NCI-H345 treated with DMSO at 0.1 percent for 48 hours (cell line): ENCODE data around the gene ACTN1.

Experiments used
- DNase-seq: peaks from one replicate; lab custom pipeline; 2025; ENCODE audit not compliant: unreplicated experiment; lab: John Stamatoyannopoulos, UW

ACTN1 gene

DNA sequence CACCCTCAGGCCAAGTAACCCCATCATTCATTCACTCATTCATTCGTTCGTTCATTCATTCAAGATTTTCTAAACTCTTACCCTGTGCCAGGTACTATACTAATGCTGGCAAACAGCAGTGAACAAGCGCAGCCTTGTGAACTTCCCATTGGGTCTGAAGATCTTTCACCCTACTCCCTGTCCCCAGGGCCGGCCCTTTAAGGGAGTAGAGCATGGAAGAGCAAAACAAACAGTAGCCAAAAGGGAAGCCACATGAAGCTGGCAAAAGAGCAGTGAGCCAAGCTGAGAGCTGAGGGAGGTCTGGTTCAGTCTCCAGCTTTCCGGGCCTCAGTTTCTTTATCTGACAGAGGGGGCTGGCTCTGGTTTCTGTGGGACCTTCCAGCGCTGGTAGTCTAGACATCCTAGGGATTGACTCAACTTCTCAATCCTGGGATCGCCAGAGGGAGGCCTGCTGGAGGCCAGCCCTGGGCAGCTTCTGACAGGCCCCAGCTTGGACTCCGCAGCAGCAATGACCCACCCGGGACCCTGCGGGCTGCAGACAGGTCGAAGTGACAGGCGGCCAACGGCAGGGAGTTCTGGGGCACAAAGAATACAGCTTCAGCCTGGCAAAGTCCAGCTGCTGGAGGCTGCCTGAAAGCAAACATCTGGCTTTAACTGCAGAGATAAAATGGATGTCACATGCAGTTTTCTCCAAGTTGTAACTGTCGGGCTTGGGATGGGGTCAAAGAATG, 27.1 kb downstream of the ACTN1 start:
- no peak for DNase-seq

DNA sequence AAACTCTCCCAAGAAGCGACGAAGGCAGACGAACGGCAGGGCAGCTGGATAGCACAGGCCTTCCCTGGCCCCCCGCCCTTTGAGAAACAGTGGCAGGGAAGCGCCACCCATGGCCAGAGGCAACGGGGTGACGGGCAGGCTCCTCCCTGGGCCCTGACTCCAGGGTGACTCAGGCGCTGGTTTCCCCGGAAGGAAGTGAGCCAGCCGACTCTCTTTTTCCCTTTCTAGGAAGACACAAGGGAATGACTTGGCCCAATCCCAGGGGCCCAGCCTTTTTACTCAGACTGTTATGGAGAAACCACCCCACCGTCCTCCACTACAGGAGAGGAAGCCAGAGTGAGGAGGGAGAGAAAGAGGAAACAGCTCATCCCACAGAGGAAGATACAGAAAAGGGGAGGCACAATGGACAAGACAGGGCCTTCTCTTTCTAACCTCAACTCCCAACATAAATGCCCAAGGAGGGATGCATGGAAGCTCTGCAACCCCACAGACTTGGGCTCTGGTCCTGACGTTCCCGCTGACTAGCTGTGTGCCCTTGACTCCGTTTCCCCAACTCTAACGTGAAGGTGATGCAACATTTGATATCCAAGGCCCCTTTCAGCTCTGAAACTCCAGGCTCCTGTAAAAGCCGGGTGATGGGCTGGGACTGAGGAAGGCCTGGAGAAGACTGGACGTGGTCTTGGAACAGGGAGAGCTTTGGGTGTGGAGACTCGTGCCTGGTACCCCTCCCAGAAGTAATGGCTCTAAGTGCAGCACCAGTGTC, 27.9 kb downstream of the ACTN1 start:
- DNase-seq = no peak

DNA sequence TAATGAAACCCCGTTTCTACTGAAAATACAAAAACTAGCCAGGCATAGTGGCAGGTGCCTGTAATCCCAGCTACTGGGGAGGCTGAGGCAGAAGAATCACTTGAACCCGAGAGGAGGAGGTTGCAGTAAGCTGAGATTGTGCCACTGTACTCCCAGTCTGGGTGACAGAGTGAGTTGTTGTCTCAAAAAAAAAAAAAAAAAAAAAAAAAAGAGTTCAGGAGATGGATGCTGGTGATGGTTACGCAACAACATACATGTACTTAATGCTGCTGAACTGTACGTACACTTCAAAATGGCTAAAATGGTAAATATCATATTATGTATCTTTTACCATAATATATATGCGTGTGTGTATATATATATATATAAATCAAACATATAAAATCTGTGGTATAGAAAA, 29.0 kb downstream of the ACTN1 start:
- DNase-seq = no peak

DNA sequence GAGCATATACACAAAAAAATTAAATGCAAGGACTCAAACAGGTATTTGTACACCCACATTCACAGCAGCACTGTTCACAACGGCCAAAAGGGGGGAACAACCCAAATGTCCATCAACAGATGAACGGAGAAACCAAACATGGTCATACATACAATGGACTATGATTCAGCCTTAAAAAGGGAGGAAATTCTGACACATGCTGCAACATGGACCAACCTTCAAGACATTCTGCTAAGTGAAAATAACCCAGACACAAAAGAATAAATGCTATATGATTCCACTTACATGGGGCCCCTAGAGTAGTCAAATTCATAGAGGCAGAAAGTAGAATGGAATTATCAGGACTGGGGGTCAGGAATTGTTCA, 29.5 kb downstream of the ACTN1 start:
- no peak for DNase-seq

DNA sequence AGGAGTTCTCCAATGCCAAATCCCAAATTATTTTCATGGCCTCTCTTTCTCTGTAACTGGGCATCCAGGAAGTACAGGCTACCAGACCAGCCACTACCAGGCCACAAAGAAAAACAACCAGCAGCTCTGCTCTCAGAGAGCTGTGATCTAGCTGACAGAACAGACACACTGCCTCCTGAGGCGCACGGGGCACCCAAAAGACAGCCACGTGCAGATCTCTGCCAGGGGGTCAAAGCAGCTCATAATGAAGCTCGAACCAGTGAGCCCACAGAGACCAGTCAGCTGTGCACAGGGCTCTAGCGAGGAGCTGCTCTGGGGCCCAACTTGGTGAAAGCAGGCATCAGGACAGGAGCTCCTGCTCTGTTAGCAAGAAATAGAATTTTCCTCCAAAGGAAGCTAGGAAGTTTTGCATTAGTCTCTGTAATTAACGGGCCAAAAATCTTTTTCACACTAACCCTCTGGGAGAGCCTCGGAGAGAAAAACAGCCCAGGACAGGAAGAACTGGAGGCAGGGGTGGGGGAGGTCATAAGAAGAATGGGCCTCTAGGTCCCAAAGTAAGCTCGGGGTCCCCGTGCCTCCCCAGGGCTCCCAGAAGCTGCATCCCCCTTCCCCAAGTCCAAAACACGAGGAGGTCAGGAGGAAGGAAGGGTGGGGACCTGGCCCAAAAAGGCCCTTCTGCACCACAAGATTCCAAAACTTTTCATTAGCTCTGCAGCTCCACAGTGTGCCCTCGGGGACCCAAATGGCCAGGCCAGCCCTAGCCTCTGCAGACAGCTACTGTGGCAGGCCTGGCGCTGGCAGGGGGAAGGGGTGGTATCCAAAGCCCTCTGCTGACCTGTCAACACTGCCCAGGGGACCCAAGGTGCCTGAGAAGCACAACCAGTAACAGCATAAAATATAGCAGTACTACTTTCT, 30.2 kb downstream of the ACTN1 start:
- no peak for DNase-seq

DNA sequence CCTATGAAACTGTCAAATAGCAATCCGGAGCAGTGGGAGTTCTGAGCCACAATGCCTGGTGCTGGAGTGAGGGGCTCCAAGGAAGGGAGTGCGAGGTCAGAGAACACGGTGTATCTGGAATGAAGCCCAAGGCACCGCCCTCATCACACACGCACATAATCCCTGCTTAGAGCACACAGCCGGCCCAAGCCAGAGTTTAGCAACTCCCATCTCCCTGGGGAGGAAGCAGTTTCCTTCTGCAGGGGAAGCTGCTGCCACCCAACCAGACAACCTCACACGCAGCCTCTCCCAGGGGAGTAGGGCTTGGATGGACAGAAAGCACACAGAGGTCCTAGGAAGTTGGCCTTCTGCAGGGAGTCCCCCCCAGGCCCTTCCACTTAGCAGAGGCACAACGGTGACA, 31.3 kb downstream of the ACTN1 start:
- DNase-seq = no peak

DNA sequence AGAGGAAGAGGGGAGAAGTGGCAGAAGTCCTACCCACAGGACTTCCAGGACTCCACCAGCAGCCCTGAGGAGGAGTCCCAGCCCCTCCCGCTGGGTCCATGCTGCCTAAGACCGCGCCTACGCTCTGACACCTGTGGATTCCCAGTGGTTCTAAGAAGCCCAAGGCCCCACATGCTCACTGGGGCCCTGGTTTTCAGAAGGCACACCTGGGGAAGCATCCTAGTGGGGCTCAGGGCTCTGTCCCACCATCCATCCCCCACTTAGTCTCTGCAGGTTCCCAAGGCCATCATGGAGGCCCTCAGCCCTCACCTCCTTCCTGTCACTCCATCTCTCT, 32.6 kb downstream of the ACTN1 start:
- no peak for DNase-seq

DNA sequence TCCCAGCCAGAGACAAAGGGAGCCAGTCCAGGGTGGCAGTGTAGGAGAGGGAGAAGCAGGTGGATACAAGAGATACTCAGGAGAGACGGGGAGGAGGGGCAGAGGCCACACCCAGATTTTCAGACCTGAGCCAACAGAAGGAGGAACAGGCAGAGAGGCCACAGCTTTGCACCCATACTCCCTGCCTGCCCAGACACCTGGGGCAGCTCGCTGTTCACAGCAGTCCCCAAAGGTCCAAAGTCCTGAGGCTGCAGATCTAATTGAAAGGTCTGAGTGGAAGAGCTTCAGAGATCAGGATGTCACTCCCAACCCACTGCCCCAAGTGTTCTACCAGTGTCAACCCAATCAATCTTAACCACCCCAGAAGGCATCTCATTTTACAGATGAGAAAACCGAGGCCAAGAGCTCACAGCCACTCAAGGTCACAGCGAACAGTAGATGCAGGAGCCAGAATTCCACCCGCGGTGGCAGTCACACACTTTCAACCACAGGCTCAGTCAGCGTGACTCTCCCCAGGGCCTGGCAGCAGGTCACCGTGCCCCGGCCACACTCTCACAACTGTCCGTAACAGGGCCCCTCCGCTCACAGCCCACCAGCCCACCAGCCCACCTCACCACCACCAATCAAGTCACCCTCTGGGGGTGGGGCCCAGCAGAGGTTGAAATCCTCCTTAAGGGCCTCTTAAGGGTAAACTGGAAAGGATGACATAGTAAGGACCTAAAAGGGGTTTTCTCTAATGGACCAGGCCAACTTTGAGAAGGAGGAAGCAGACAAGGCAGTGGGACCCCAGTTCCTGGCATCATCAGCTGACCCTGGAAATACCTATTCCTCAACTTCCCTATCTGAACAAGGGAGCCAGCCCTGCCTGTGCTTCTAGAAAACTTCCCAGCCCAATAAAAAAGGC, 33.3 kb downstream of the ACTN1 start:
- no peak for DNase-seq

DNA sequence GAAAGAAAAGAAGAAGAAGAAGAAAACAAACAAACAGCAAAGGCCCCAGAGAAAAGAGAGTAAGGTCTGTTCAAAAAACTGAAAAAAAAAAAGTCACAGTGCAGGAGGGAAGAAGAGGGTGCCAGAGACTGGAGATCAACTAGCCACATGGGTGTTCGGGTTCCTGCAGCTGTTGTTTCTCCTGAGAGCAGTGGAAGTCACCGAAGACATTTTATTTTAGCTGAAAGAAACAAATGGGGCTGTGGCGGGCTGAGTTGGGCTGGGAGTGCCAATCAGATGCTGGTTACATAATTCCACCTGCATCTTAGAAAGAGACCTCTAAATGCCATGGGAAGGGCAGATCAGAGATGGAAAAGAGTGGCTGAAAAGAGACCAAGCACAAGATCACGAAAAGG, 33.9 kb downstream of the ACTN1 start:
- no peak for DNase-seq

DNA sequence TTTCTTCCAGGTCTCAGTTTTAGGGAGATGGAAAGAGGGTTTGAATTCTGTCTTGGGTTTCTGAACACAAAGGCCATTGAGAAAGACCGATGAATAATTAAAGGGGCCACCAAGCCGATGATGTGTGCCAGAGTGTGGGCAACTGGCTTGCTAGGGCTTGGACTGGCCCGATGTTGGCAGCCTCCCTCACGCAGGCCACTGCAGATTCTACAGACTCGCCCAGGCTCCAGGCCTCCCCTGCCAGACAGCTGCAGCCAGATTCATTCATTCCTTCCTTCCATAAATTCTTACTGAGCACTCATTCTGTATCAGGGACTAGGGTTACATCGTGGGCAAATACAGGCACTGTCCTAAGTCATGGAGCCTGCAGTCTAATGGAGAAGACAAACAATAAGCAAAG, 34.9 kb downstream of the ACTN1 start:
- DNase-seq = no peak

DNA sequence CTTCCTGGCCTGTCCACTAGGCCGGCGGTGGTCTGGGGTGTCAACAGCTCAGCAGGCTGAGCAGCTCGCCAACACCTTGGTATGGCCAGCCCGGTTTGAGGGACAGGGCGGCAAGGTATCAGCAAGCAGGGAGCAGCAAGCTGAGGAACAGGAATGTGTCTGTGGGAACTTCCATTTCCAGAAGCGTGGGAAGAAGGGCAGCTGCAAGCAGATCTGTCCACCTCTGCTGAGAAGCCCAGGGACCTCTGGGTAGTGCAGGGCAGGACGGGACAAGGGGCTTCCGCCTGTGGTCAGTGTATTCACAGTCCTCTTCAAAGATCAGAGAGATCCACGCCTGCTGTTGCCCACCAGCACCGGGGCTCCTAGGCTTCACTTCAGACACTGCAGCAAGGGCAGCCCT, 36.0 kb downstream of the ACTN1 start:
- DNase-seq = no peak

DNA sequence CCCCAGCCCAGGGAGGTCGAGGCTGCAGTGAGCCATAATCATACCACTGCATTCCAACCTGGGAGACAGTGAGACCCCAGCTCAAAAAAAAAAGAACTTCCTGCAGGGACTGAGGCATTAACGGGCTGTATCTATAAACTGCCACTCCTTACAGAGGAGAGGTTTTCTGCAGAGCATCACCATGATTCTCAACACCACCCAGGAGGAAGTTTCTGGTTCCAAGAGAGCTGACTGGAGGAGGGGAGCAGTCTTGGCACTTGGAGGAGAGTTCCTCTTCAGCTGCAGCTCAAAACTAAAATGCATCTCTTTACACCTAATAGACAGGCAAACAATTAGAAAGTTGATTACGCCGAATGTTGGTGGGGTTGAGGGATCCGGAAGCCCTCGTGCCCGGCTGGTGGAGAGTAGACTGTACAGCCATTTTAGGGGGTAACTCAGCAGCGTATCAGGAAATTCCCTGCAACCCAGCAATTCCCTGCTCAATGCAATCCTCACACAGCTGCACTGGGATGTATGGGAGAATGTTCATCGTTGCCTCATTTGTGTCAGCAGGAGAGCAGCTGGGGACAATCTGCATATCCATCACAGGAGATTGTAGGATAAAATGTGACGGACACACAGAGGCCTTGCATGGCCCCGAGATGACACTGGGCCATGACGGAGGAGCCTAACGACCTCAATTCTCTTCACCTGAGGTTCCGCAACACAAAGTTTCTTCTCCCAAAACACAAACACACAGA, 36.6 kb downstream of the ACTN1 start:
- DNase-seq = no peak

DNA sequence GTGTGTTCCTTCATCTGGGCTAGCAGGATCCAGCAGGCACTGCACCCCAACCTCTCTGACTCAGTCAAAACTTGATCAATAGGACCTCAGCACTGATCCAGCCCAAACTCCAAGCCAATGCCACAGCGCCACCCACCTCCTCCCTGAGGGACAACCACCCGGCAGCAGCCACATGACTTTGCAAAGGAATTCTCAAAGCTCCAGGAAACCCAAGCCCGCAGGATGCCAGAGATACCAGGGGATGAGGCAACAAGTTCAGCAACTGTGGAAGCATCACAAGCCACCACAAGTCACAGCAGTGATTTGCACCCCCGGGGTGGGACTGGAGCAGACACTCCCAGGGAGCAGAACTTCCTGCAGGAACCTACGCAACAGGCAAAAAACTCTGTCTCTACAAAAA, 37.3 kb downstream of the ACTN1 start:
- DNase-seq = no peak

DNA sequence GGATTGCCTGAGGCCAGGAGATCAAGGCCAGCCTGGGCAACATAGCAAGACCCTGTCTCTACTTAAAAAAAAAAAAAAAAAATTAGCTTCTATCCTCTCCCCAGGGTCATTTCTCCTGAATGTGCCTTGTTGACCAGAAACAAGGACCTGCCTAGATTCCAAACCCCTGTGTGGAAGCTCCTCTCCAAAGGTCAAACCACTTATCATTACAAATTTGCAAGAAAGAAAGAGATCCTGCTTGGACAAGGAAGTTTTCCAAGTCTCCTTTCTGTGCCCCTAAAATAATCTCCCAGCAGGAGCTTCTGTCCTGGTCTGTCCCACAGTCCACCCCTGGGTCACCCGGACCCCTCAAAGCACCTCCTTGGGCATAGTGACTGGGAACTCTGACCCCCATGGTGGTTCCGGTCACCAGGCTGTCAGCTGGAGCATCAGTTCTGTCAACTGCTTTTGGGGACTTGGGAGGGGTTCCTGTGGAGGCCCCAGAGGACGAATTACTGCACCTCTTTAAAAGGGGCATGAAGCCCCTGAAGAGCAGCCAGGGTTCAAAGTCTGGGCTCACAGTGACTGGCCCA, 38.4 kb downstream of the ACTN1 start:
- DNase-seq = no peak

DNA sequence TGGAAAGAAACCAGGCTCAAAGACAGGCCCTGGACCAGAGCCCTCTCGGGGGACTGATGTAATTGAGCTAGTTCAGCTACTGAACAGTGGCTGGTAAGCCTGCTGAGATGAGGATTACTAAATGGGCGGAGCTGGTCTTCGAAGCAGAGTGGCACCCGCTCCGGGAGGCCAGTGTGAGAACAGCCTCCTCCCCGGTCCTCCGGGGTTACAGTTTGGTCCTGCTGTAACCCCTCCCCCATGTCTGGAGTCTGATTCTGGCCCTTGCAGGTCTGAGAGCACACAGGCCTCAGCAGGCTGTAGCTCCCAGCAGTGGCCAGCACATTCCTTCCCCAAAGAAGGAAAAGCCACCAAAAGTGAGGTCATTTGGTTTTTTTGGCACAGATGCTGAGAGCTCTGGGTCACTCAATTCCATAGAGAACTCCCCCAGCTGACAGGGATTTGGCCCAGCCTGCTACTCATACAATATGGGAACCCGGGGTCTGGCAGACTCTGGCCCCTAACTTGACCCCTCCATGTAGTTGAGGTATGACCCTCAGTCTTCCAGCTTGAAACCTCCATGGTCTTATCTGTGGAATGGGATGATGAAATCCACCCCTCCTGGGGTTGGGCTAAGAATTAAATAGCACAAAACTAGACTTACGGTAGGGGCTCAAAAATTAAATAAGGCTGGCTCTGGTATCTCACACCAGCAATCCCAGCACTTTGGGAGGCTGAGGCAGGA, 39.0 kb downstream of the ACTN1 start:
- DNase-seq = no peak

DNA sequence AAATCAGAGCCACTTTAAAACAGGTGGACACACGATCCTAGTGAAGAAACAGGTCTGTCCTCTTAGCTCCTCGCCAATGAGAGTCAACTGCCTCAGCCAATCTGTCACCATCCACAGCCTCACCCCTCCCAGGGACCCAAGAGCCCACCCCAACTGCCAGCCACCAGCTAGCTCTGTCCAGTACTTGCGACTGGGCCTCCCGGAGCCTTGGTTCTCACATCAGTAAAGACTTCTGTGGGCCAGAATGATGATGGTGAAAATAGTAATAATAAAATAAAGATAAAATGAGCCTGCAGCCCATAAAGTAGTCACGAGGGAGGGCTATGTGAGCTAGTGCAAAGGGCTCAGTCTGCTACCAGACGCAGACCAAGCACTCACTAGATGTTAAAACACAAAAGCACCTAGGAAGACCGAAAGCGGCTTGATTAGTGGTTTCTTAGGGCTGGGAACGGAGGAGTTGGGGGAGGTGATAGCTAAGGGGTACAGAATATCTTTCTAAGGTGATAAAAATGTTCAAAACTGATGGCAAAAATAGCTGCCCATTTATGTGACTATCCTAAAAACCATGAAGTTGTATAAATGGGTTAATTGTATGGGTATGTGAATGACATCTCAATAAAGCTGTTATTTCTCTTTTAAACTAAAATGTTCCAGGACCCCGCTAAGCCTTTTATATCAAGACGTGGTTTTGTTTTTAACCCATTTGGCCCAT, 39.8 kb downstream of the ACTN1 start:
- DNase-seq = no peak

DNA sequence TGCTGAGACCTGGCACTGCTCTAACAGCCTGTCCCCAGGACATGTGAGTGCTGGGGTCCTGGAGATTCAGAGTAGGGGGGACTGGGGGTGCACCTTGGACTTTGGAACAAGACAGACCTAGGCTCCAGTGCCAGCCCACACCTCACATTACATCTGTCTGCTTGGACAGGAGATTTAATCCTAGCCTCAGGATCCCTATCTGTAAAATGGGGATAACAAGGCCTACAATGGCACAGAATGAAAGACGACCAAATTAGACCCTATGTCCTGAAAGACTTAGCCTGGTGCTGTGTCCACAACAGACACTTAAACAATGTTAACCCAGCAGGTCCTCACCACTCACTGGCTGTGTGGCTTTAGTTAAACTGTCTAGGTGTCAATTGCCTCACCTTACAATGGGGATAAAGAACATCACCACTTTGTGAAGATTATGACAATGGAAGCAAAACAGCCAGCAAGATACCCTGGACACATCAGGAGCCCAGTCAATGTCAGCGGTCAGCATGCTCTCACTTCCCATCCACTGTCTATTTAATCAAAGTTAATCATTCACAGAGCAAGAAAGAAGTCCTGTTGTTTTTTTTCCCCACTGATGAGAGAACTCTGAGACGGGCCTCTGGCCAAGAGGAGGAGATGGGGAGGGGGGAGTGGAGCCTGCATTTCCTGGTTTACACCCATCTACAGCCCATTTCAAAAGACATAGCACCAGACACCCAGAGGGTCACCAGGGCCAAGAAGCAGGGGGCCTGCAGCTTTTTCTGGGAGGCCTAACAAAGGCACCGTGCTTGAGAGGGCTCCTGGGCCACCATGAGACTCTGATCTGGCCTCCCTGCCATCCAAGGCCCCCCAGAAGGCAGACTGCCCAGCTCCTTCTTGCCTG, 40.6 kb downstream of the ACTN1 start:
- DNase-seq = no peak
